AG08396 (cell line): Measurements from ENCODE around the gene ACBD6.

Source experiments
- DNase-seq: peaks from one replicate; pipeline ENCODE4 v3.0.0; 2012; ENCODE audit warnings: low spot score, mixed read lengths

ACBD6 gene

GRCh38 chr1:180255536-180256340 lies 246.6 kb downstream of the ACBD6 start:
- DNase-seq, result no peak

- no peak for DNase-seq
Observed at GRCh38 chr1:180254854-180255253, 247.5 kb downstream of the ACBD6 start.

- DNase-seq, result no peak
Observed at GRCh38 chr1:180254496-180254819, 247.9 kb downstream of the ACBD6 start.

- DNase-seq, result no peak
Observed at GRCh38 chr1:180253585-180254495, 248.5 kb downstream of the ACBD6 start.

GRCh38 chr1:180252638-180253536 lies 249.5 kb downstream of the ACBD6 start:
- DNase-seq, result peak; percentile 79

GRCh38 chr1:180251526-180252305 lies 250.7 kb downstream of the ACBD6 start:
- no peak for DNase-seq

- DNase-seq, result no peak
Observed at GRCh38 chr1:180250883-180251509, 251.4 kb downstream of the ACBD6 start.

GRCh38 chr1:180250499-180250770 lies 251.9 kb downstream of the ACBD6 start:
- DNase-seq, result no peak

GRCh38 chr1:180249725-180250498 lies 252.5 kb downstream of the ACBD6 start:
- DNase-seq, result no peak

- no peak for DNase-seq
Observed at GRCh38 chr1:180248731-180249681, 253.4 kb downstream of the ACBD6 start.

GRCh38 chr1:180248176-180248575 lies 254.2 kb downstream of the ACBD6 start:
- DNase-seq, result no peak

GRCh38 chr1:180247580-180247979 lies 254.8 kb downstream of the ACBD6 start:
- no peak for DNase-seq

GRCh38 chr1:180247061-180247460 lies 255.3 kb downstream of the ACBD6 start:
- no peak for DNase-seq

- DNase-seq, result no peak
Observed at GRCh38 chr1:180246579-180246978, 255.8 kb downstream of the ACBD6 start.

- DNase-seq, result no peak
Observed at GRCh38 chr1:180244840-180245239, 257.5 kb downstream of the ACBD6 start.

GRCh38 chr1:180243517-180244221 lies 258.7 kb downstream of the ACBD6 start:
- DNase-seq, result no peak

GRCh38 chr1:180241716-180242544 lies 260.4 kb downstream of the ACBD6 start:
- DNase-seq, result peak; percentile 49
